GM23248 (cell line): ENCODE data around the gene ADSS1. TPM values are rescaled to one million over a fixed set of nuclear protein-coding genes. Genes with fewer than 3 reads are reported as not detected.
A peak's percentile ranks its signal among the peaks of the same experiment; 100 is the strongest.

Experiments used
- DNase-seq: peaks from one replicate; pipeline ENCODE4 v3.0.0-alpha.2; 2015
- H2AFZ ChIP-seq: fragments of 200-600 bp; sonication (generic); 2 replicates; pipeline ENCODE4 v1.6.1; 2016; ENCODE audit warnings: antibody characterized with exemption
- H3F3A ChIP-seq: fragments of 200-600 bp; sonication (generic); 2 replicates; pipeline ENCODE4 v1.6.1; 2016; ENCODE audit warnings: mild to moderate bottlenecking, antibody characterized with exemption, mixed run types; ENCODE audit not compliant: insufficient read depth
- H3K27ac ChIP-seq: fragments of 200-600 bp; sonication (generic); 2 replicates; pipeline ENCODE4 v1.5.1; 2016; ENCODE audit warnings: mild to moderate bottlenecking
- H3K27me3 ChIP-seq: fragments of 200-600 bp; sonication (generic); replicated peaks from 2 replicates; pipeline ENCODE4 v1.6.1; 2016; ENCODE audit warnings: mild to moderate bottlenecking; ENCODE audit not compliant: insufficient read depth
- H3K36me3 ChIP-seq: fragments of 200-600 bp; sonication (generic); 2 replicates; pipeline ENCODE4 v1.6.1; 2016; ENCODE audit warnings: low read depth, mild to moderate bottlenecking
- H3K4me1 ChIP-seq: fragments of 200-600 bp; sonication (generic); 2 replicates; pipeline ENCODE4 v1.6.1; 2016; ENCODE audit warnings: mild to moderate bottlenecking; ENCODE audit not compliant: insufficient read depth
- H3K4me2 ChIP-seq: fragments of 200-600 bp; sonication (generic); one replicate; pipeline ENCODE4 v1.6.1; 2016; ENCODE audit warnings: mild to moderate bottlenecking; ENCODE audit not compliant: unreplicated experiment
- H3K4me3 ChIP-seq: fragments of 200-600 bp; sonication (generic); 2 replicates; pipeline ENCODE4 v1.5.1; 2016; ENCODE audit warnings: mild to moderate bottlenecking
- H3K79me2 ChIP-seq: fragments of 200-600 bp; sonication (generic); 2 replicates; pipeline ENCODE4 v1.6.1; 2016; ENCODE audit warnings: mild to moderate bottlenecking; ENCODE audit not compliant: insufficient read depth
- H3K9ac ChIP-seq: fragments of 200-600 bp; sonication (generic); 2 replicates; pipeline ENCODE4 v1.6.1; 2016; ENCODE audit warnings: mild to moderate bottlenecking
- H3K9me2 ChIP-seq: fragments of 200-600 bp; sonication (generic); 2 replicates; pipeline ENCODE4 v1.6.1; 2016; ENCODE audit warnings: mixed run types, mild to moderate bottlenecking, moderate library complexity; ENCODE audit not compliant: insufficient read depth
- H3K9me3 ChIP-seq: fragments of 200-600 bp; sonication (generic); one replicate; pipeline ENCODE4 v1.6.1; 2017; ENCODE audit warnings: low read depth
- H4K20me1 ChIP-seq: fragments of 200-600 bp; sonication (generic); 2 replicates; pipeline ENCODE4 v1.6.0; 2016; ENCODE audit not compliant: insufficient read depth
- EZH2 ChIP-seq: fragments of 200-600 bp; sonication (generic); IDR thresholded peaks from 2 replicates; pipeline ENCODE4 v1.6.1; 2018; ENCODE audit warnings: antibody characterized with exemption, mild to moderate bottlenecking; ENCODE audit not compliant: insufficient read depth, poor library complexity, severe bottlenecking
- EZH2phosphoT487 ChIP-seq: fragments of 200-600 bp; sonication (generic); IDR thresholded peaks from 2 replicates; pipeline ENCODE4 v1.6.1; 2018; ENCODE audit warnings: antibody characterized with exemption, moderate library complexity, mild to moderate bottlenecking, low read depth; ENCODE audit not compliant: insufficient read depth
- WGBS, 2 experiments: methylation state at CpG; one replicate each; pipeline ENCODE4 v1.1.6; 2015 to 2017; ENCODE audit warnings: low lambda C conversion rate in 2 of 2, low coverage in 1 of 2; ENCODE audit errors: missing lambda C conversion rate in 2 of 2; 5-methylcytosine and 5-hydroxymethylcytosine counted together
- in situ Hi-C: fragments of 300-500 bp; cut with MboI; formaldehyde crosslinking; loops from 2 replicates; pipeline ENCODE4 v1.15.0; 2020
- polyA plus RNA-seq: library from polyadenylated mRNA; unstranded; fragments of >200 nt; fragmentation: Nextera tagmentation; extraction: Ambion mirVana; gene quantifications from 2 replicates; pipeline ENCODE4 v1.2.1, GENCODE V29; 2016
- total RNA-seq: library from RNA; depleted of rRNA; stranded (reverse); fragments of >200 nt; shearing (Covaris generic); gene quantifications from 2 replicates; pipeline ENCODE4 v1.2.3, GENCODE V29; 2014

ADSS1 gene
- total and polyA plus RNA-seq, 2 experiments from 2014 or later: 3.7 to 7.1 TPM

GRCh38 chr14:104741108-104741802, 17.2 kb downstream of the ADSS1 start:
- Histone ChIP-seq H3K27ac (no peak overlapping the region), H2AFZ (no peak overlapping the region), H3K36me3 (no peaks in the 10 kb centered on the region), H3K27me3 (no peaks in the 10 kb centered on the region), H3K9ac (no peak overlapping the region), H3K4me3 (no peak overlapping the region), H3K79me2 (no peaks in the 10 kb centered on the region), H4K20me1 (no peaks in the 10 kb centered on the region), H3F3A (0 out of 2 replicates have a peak, but pooled peaks cover under 1% of the 10 kb centered on the region), H3K4me2 (no peak overlapping the region), H3K9me3 (no peaks in the 10 kb centered on the region), H3K4me1 (peaks cover 15% of the 10 kb centered on the region; the same call in 1 of the 2 replicates), H3K9me2 (no peaks in the 10 kb centered on the region)
- DNase-seq: no peak
- no peak for TF ChIP-seq EZH2
- no peak for TF ChIP-seq EZH2phosphoT487
- 94 to 96% methylated on average over 24 to 29 of the region's 29 CpGs for WGBS, 2 experiments
- in situ Hi-C loops: no loop called here

GRCh38 chr14:104741803-104742251, 17.8 kb downstream of the ADSS1 start:
- Histone ChIP-seq H3K27ac (no peak overlapping the region), H3K27me3 (no peaks in the 10 kb centered on the region), H3K9ac (no peak overlapping the region), H3K79me2 (no peaks in the 10 kb centered on the region), H3K9me2 (no peaks in the 10 kb centered on the region), H3K9me3 (no peaks in the 10 kb centered on the region), H3K4me2 (no peak overlapping the region), H4K20me1 (no peaks in the 10 kb centered on the region), H3K4me3 (no peak overlapping the region), H3K4me1 (peaks cover 17% of the 10 kb centered on the region), H3F3A (peaks cover 6% of the 10 kb centered on the region; the same call in 1 of the 2 replicates), H2AFZ (no peak overlapping the region), H3K36me3 (no peaks in the 10 kb centered on the region)
- no peak for DNase-seq
- TF ChIP-seq EZH2: no peak
- TF ChIP-seq EZH2phosphoT487: no peak
- WGBS, 2 experiments: 94 to 97% methylated on average over 19 to 23 of the region's 23 CpGs
- in situ Hi-C loops: no loop called here

GRCh38 chr14:104742586-104743455, 18.8 kb downstream of the ADSS1 start:
- Histone ChIP-seq H3K4me1 (peaks cover 23% of the 10 kb centered on the region), H3K9ac (no peak overlapping the region), H2AFZ (no peak overlapping the region), H3K4me3 (no peak overlapping the region), H3F3A (peaks cover 13% of the 10 kb centered on the region), H3K4me2 (no peak overlapping the region), H3K27ac (no peak overlapping the region), H3K9me3 (no peaks in the 10 kb centered on the region), H3K79me2 (no peaks in the 10 kb centered on the region), H4K20me1 (no peaks in the 10 kb centered on the region), H3K9me2 (no peaks in the 10 kb centered on the region), H3K36me3 (no peaks in the 10 kb centered on the region), H3K27me3 (no peaks in the 10 kb centered on the region)
- in situ Hi-C loops: no loop called here
- TF ChIP-seq EZH2 (no peak), EZH2phosphoT487 (no peak)
- WGBS, 2 experiments: 95% methylated on average over 30 to 31 of the region's 32 CpGs
- no peak for DNase-seq

- Histone ChIP-seq H3K9me2 (no peaks in the 10 kb centered on the region), H3K27ac (no peak overlapping the region), H3F3A (peaks cover 15% of the 10 kb centered on the region), H3K4me2 (no peak overlapping the region), H4K20me1 (no peaks in the 10 kb centered on the region), H3K36me3 (no peaks in the 10 kb centered on the region), H3K4me1 (peaks cover 25% of the 10 kb centered on the region), H3K27me3 (no peaks in the 10 kb centered on the region), H3K9ac (no peak overlapping the region), H2AFZ (no peak overlapping the region), H3K9me3 (no peaks in the 10 kb centered on the region), H3K79me2 (no peaks in the 10 kb centered on the region), H3K4me3 (no peak overlapping the region)
- TF ChIP-seq EZH2: no peak
- TF ChIP-seq EZH2phosphoT487: no peak
- WGBS, 2 experiments: 85 to 88% methylated on average over 23 to 28 of the region's 28 CpGs
- in situ Hi-C loops: no loop called here
- peak; percentile 67 for DNase-seq
These were observed 19.7 kb downstream of the ADSS1 start for GRCh38 chr14:104743461-104744380.
